MM.1S (cell line): ENCODE data around the gene GALNT12.

Experiments used
- EZH2 ChIP-seq: fragments of 300-600 bp; sonication (generic); optimal IDR thresholded peaks from 2 replicates; pipeline ENCODE3; 2017; ENCODE audit warnings: low read depth, mild to moderate bottlenecking, antibody characterized with exemption, low read length, mixed read lengths
- TF ChIP-seq, protein P1 (sequence below): fragments of 300-600 bp; sonication (generic); IDR thresholded peaks from 2 replicates; pipeline ENCODE4 v1.5.1; 2016; ENCODE audit warnings: antibody characterized with exemption, low read length, mixed read lengths

GRCh38 chr9:98865284-98865875 is 57.9 kb downstream of the GALNT12 start:
- TF ChIP-seq, protein P1, sequence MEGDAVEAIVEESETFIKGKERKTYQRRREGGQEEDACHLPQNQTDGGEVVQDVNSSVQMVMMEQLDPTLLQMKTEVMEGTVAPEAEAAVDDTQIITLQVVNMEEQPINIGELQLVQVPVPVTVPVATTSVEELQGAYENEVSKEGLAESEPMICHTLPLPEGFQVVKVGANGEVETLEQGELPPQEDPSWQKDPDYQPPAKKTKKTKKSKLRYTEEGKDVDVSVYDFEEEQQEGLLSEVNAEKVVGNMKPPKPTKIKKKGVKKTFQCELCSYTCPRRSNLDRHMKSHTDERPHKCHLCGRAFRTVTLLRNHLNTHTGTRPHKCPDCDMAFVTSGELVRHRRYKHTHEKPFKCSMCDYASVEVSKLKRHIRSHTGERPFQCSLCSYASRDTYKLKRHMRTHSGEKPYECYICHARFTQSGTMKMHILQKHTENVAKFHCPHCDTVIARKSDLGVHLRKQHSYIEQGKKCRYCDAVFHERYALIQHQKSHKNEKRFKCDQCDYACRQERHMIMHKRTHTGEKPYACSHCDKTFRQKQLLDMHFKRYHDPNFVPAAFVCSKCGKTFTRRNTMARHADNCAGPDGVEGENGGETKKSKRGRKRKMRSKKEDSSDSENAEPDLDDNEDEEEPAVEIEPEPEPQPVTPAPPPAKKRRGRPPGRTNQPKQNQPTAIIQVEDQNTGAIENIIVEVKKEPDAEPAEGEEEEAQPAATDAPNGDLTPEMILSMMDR, result no peak
- no peak for TF ChIP-seq EZH2
